Measurements from ENCODE around the gene DOCK9. TPM values are rescaled to one million over a fixed set of nuclear protein-coding genes. Genes with fewer than 3 reads are reported as not detected.

The DOCK9 gene
- total RNA-seq, 1 donor from 2014 or later: 25.5 TPM

GRCh38 chr13:98959291-98959690 is 18.6 kb downstream of the DOCK9 start:
- Mint-ChIP-seq H3K27ac (no peak overlapping the region), H3K4me3 (no peak overlapping the region), H3K9me3 (no peaks in the 10 kb centered on the region), H3K27me3 (no peaks in the 10 kb centered on the region), H3K4me1 (no peaks in the 10 kb centered on the region), H3K36me3 (ENCODE audit: low read depth) (no peaks in the 10 kb centered on the region)
- ATAC-seq (ENCODE audit: low read depth) (no peak), DNase-seq (no peak)
- CTCF ChIA-PET: no interaction called here
- no peak for TF ChIP-seq CTCF (IDR thresholded peaks at IDR 0.05)
- POLR2A ChIA-PET: no interaction called here
- intact Hi-C loops (cut with micrococcal nuclease): no loop called here

GRCh38 chr13:98958443-98958794 is 19.4 kb downstream of the DOCK9 start:
- DNase-seq (no peak), ATAC-seq (ENCODE audit: low read depth) (no peak)
- intact Hi-C loops (cut with micrococcal nuclease): no loop called here
- Mint-ChIP-seq H3K4me1 (no peaks in the 10 kb centered on the region), H3K27me3 (no peaks in the 10 kb centered on the region), H3K4me3 (no peak overlapping the region), H3K9me3 (no peaks in the 10 kb centered on the region), H3K36me3 (ENCODE audit: low read depth) (no peaks in the 10 kb centered on the region), H3K27ac (no peak overlapping the region)
- ChIA-PET CTCF (no interaction called here), POLR2A (no interaction called here)
- TF ChIP-seq CTCF (IDR thresholded peaks at IDR 0.05): no peak

- CTCF ChIA-PET: no interaction called here
- POLR2A ChIA-PET: no interaction called here
These were observed 20.0 kb downstream of the DOCK9 start for GRCh38 chr13:98957731-98958442.

GRCh38 chr13:98955336-98955735 is 22.5 kb downstream of the DOCK9 start:
- H3K27me3 Mint-ChIP-seq: no peaks in the 10 kb centered on the region
- no peak overlapping the region for H3K4me3 Mint-ChIP-seq
- H3K9me3 Mint-ChIP-seq: no peaks in the 10 kb centered on the region
- ChIA-PET CTCF (no interaction called here), POLR2A (no interaction called here)
- ATAC-seq (ENCODE audit: low read depth) (no peak), DNase-seq (no peak)
- H3K36me3 Mint-ChIP-seq (ENCODE audit: low read depth): no peaks in the 10 kb centered on the region
- intact Hi-C loops (cut with micrococcal nuclease): no loop called here
- TF ChIP-seq CTCF (IDR thresholded peaks at IDR 0.05): no peak
- H3K4me1 Mint-ChIP-seq: no peaks in the 10 kb centered on the region
- H3K27ac Mint-ChIP-seq: no peak overlapping the region

More at GRCh38 chr13:98957731-98958442, 20.0 kb downstream of the DOCK9 start:
- no peak for DNase-seq
- Mint-ChIP-seq H3K4me3 (no peak overlapping the region), H3K27ac (no peak overlapping the region), H3K36me3 (ENCODE audit: low read depth) (no peaks in the 10 kb centered on the region), H3K27me3 (no peaks in the 10 kb centered on the region), H3K4me1 (no peaks in the 10 kb centered on the region), H3K9me3 (no peaks in the 10 kb centered on the region)
- no peak for ATAC-seq (ENCODE audit: low read depth)
- intact Hi-C loops (cut with micrococcal nuclease): no loop called here
- TF ChIP-seq CTCF (IDR thresholded peaks at IDR 0.05): no peak

- CTCF ChIA-PET: no interaction called here
These were observed 23.6 kb downstream of the DOCK9 start for GRCh38 chr13:98954313-98954712.

More at GRCh38 chr13:98954313-98954712, 23.6 kb downstream of the DOCK9 start:
- peaks cover 4% of the 10 kb centered on the region for H3K36me3 Mint-ChIP-seq (ENCODE audit: low read depth)
- H3K27ac Mint-ChIP-seq: no peak overlapping the region
- POLR2A ChIA-PET: interaction anchor here (0.5 kb wide), 1 partner anchor 223 kb away, joined by 5 read pairs; no protein-coding TSS in a partner anchor
- no peaks in the 10 kb centered on the region for H3K4me1 Mint-ChIP-seq
- no peak for TF ChIP-seq CTCF (IDR thresholded peaks at IDR 0.05)
- intact Hi-C loops (cut with micrococcal nuclease): no loop called here
- ATAC-seq (ENCODE audit: low read depth): no peak
- no peak for DNase-seq
- no peak overlapping the region for H3K4me3 Mint-ChIP-seq
- H3K27me3 Mint-ChIP-seq: no peaks in the 10 kb centered on the region
- H3K9me3 Mint-ChIP-seq: no peaks in the 10 kb centered on the region
